NCI-H1417 treated with DMSO at 0.1 percent for 48 hours (cell line): ENCODE data around the gene EGFLAM.
"Not testable (repeated sequence)": the region's sequence is repeated elsewhere in the genome, so short reads cannot be mapped to it uniquely, and the experiment has no call there.

Source experiments
- DNase-seq: peaks from one replicate; lab custom pipeline; 2025; lab: John Stamatoyannopoulos, UW

The EGFLAM gene

DNA sequence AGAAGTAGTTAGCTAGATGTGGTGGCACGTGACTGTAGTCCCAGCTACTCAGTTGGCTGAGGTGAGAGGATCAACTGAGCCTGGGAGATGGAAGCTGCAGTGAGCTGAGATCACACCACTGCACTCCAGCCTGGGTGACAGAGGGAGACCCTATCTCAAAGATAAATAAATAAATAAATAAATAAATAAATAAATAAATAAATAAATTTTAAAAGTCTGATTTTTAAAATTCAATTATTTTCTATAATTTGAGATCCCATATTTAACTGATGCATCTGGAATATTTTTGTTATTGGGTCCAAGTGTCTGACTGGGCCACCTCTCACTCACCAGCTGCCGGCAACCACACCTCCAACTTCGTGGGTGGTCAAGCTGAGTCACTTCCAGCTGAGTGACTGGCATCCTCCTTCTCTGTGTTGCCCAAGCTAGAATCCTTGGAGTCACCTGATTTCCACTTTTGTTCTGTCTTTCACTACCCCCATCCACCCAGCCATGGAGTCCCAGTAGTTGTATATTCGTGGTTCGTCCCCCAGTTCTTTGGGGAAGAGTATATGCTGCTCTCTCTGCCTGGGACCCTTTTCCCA lies 70.9 kb downstream of the EGFLAM start:
- no peak for DNase-seq

DNA sequence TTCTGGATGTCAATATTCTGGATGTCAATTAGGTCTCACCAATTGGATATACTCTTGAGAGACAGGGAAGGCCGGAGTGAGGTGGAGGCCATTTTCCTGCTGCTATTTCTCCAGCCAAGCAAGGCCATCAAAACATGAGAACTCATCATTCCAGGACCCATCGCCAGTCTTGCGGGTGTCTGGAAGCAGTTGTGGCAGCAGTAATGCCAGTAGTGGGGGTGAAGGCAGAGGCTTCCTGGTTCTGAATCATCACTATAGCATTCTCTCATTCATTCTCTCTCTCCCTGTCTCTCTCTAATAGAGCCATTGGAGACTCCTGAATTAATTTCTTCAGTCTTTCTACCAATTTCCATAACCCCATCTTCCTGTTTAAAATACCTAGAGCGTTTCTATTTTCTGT lies 71.8 kb downstream of the EGFLAM start:
- DNase-seq, result no peak

DNA sequence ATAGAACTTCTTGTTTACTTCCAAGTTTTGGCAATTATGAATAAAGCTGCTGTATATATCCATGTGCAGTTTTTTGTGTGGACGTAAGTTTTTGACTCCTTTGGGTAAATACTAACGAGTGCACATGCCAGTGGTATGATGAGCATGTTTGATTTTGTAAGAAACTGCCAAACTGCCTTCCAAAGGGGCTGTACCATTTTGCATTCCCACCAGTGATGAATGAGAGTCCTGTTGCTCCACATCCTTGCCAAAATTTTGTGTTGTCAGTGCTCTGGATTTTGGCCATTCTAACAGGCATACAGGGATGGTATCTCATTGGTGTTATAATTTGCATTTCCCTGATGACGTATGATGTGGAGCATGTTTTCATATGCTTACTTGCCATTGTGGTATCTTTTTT lies 73.5 kb downstream of the EGFLAM start:
- DNase-seq, result no peak

DNA sequence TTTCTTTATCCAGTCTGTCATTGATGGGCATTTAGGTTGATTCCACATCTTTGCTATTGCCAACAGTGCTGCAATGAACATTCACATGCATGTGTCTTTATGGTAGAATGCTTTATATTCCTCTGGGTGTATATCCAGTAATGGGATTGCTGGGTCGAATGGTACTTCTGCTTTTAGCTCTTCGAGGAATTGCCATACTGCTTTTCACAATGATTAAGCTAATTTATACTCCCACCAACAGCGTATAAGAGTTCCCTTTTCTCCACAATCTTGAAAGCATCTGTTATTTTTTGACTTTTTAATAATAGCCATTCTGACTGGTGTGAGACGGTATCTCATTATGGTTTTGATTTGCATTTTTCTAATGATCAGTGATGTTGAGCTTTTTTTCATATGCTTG lies 74.8 kb downstream of the EGFLAM start:
- DNase-seq, result not testable (repeated sequence)

DNA sequence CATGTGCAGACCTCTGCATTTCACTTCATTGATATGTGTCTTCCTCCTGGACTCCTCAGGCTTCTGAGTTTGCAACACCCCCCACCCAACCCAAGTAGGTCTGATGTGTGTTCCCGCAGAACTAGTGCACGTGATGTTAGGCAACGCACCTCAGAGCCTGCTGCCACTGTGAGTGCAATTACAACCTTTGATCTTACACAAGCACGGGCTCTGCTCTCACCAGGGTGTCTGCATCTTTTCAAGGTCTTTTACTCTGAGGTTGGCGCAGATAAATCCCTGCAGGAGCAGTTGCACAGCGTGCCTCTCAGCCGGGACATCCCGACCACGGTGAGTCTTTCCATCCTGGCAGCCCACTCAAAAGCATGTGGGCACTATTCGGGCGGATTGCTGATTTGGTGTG lies 80.1 kb downstream of the EGFLAM start:
- DNase-seq, result no peak

DNA sequence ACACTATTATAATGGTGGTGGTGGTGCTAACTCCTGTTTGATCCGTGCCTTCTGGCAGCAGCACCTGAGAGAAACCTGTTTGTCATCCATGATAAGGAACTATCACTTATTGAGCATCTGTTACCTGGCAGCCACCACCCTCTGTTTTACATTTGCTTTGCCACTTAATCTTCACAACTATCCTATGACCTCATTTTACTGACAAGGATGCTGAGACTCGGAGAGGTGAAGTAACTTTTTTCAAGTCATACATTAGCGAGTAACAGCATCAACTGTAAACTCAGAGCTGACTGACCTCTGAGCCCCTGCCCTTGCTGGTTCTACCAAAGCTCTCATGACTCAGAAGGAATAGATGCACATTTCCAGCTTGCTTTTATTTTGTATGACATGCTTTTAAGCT lies 81.1 kb downstream of the EGFLAM start:
- DNase-seq, result no peak

DNA sequence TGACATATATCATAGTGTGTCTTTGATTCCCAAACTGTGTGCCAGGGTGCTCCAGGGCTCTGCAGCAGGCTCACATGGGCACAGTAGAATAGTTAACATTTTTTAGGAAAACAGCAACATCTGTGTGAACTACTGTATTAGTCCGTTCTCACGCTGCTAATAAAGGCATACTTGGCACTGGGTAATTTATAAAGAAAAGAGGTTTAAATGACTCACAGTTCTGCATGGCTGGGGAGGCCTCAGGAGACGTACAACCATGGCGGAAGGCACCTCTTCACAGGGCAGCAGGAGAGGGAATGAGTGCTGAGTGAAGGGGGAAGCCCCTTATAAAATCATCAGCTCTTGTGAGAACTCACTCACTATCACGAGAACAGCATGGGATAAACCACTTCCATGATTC lies 82.7 kb downstream of the EGFLAM start:
- DNase-seq, result no peak

DNA sequence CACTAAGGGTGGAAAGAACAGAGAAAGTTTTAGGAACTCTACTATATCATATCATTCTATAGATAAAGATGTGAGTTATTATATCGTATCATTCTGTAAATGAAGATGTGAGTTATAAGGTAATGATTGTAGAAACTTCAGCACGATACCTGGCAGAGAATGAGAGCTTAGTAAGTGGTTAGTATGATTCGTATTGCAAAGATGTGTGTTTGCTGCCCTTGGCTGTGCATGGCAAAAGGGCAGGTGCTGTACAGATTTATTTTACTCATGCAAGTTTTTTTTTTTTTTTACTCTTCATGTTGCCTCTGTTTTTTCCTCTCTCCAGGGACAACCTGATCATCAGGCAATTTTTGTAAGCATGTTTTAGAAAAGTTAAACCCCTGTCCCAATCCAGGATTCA lies 83.3 kb downstream of the EGFLAM start:
- no peak for DNase-seq

DNA sequence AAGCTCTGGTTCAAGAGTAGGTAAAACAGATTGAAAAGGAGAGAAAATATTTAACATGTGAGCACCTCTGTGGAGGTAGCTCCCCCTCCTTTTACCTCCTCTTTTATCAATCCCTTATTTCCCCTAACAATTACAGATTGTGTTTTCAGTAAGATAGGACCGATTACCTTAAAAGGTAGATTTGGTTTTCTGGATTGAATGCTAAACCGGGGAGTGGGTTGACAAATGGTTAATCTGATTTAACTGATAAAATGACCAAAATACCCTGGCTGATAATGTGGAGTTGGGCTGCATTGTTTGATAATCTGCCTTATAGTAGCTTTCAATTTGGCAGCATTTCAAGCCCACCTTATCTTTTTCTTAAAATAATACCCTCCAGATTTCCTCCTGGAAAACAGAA lies 83.9 kb downstream of the EGFLAM start:
- DNase-seq, result no peak

DNA sequence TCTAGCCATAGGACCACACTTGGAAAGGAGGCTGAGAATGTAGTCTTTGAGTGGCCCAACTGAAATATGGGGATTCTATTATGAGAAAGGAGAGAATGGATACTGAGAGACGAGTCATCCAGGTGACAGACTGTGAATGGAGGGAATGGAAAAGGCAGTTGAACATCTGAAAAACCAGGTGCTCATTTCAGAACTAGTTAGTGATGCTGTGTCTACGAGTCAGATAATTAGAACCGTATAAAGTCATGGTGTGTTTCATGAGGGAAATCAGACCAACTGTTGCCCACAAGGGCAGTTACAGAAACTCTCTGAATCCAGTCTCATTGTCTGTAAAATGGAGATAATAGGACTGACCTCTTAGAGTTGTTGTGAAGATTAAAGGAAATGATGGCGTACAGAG lies 86.5 kb downstream of the EGFLAM start:
- no peak for DNase-seq

DNA sequence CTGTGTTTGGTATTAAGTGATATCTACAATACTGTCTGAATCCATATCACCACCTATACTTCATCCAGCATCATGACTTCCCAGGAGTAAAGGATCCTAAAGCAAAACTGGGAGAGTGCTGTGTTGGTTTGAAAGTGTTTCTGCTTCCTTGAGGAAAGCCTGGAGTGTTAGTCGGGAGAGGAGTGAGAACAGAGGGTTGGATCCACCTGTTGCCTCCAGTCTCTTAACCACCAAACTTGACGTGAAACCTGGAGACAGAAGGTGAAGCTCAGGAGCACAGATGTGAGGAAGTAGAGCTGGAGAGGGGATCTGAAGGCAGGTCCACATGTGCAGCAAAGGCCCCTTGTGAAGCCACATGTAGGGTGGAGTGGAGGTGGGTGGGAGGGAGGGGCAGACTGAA lies 88.2 kb downstream of the EGFLAM start:
- DNase-seq, result no peak

DNA sequence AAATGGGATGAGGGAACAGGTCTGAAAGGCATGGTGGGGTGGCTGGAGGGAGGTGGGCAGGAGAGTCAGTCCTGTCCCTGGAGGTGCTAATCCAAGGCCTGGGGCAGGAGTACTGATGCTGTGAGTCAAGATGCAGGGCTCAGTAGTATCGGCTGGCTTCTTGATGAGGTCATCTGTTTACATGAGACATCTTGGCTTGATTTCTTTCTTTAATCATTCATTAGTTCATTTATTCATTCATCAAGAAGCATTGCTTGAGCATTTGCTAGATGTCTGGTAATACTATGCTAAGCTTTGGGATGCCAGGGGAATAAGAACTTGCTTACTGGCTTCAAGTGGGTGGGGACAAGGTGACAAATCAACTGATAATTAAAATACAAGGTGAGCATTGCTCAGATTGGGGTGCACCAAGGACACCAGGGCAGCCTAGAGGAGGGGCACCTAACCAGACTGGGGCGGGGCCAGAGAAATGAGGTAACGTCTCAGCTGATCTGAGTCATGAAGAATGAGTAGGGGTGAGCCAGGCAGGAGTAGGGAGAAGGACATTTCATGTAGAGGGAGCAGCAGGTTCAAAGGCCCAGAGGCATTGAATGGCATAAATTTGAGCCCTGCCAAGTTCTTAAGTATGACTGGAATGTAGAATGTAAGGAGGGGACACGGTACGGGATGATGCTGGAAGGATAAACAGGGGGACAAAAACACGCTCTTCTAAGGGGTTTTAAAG lies 88.8 kb downstream of the EGFLAM start:
- no peak for DNase-seq

DNA sequence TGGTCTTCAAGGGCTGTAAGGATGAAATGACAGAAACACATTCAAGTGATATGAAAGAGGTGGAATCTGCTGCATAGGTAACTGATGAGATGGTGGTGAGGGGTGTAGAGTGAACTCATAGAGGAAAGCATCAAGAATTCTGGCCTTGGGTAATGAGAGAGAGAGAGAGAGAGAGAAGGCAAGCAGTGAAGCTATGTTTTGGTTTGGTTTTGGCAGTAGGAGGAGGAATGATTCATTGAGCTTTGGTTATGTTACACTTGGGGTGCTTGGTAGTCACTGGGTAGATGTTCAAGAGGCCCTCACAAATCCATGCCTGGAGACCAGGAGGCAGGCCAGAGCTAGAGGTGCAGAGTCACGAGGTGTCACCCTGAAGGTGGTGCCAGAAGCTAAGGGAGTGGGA lies 89.5 kb downstream of the EGFLAM start:
- no peak for DNase-seq

DNA sequence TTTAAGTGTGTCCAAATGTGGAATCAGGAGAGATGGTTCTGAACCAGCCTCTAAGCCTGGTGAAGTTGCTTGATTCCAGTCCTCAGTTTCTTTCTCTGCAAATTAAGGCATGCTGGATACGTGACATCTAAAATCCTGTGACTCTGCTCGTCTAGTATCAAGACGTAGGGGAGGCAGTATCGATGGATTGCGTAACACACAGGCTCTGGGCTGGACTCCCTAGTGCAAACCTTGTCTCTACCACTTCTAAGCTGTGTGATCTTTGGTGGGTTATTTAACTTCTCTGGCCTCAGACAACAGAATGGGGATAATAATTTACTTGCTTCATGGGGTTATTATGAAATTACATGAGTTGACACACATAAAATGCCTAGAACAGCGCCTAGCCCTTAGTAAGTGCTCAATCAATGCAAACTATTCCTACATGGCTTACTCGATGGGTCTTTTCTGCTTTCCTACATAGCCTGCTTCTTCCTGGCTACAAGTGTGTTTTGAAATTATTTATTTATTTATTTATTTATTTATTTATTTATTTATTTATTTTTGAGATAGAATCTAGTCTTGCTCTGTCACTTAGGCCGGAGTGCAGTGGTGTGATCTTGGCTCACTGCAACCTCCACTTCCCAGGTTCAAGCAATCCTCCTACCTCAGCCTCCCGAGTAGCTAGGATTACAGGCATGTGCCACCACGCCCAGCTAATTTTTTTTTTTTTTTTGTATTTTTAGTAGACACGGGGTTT lies 102.1 kb downstream of the EGFLAM start:
- no peak for DNase-seq

DNA sequence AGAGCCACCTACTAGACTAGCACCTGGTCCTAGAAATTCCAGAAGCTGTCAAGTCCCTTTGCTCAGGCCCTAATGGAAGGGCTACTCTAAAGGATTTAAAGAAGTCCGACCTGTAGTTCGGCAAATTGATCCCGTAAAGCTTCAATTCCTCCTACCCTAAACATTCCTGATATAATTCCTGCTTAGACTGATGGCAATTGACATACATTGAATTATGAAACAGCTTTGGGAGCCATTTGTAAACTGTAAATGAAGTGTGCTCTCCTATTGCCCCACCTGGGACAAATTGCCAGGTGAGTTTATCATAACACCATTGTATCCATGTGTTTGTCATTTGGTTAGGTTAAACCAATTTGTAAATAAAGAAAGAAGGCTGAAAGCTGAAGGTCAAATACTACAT lies 104.4 kb downstream of the EGFLAM start:
- DNase-seq, result no peak

DNA sequence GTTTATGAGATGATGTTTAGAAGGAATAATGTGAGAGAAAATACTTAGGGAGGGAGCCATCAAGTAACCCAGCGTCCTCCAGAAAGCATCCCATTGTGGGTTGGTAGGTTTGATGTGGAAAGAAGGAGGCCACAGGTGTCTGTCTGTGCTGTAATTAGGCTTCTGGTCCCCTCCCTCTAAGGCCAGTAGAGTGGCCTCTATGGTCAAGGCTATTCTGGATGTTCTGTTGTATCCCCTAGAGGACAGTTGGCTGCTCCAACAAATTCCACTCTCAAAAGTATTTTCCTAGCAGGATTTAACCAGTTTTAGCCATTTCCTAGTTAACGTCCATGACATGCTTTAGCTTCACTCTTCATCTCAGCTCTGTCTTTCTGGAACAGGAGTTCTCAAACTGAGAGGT lies 106.5 kb downstream of the EGFLAM start:
- no peak for DNase-seq

DNA sequence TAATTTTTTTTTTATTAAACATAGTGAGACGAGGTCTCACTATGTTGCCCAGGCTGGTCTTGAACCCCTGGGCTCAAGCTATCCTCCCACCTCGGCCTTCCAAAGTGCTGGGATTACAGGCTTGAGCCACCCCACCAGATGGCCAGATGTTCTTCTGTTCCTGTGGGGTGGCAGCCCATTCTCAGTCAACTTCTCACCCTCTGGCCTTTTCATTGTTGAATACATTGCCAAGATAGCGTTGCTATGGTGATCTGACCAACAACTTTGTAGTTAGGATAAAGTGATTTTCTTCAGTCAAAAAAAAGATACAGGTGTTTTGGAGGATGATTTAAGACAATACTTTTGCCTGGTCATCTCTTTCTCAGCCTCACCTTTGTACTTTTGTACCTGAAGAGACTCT lies 109.1 kb downstream of the EGFLAM start:
- DNase-seq, result no peak

DNA sequence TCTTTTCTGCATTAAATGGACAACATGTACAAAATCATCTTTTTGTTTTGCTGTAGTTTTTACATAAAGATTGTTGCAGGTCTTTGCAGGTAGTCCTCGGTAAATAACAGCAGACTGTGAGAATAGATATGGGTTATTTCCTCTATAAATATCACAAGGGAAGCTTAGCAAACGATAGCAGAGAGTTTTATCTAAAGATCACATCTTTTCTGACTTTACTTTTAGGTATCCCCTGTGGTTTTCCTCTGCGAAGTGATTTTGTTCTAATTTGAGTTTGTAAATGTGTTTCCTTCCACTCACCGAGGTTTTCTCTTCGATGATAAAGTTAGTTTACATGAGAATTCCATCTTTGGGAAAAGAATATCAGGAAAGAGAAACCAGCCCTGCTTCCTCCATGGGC lies 109.6 kb downstream of the EGFLAM start:
- DNase-seq, result no peak

DNA sequence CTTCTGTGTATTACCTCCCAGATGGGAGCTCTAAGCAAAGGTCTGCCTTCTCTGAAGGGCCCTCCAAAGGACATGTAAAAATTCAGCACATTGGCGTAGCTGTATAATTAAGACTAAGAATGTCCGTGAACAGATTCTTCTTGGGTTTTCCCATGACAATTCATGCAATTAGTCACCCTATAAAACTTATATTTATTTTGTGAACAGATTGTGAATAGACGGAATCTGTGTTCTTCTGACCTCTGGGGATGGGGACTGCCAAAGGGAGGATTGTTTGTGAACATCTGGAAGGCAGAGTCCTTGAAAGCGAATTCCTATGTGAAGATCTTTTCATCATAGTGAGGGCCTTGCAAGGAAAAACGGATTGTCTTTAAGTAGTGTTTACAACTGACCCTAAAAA lies 111.3 kb downstream of the EGFLAM start:
- DNase-seq, result no peak

DNA sequence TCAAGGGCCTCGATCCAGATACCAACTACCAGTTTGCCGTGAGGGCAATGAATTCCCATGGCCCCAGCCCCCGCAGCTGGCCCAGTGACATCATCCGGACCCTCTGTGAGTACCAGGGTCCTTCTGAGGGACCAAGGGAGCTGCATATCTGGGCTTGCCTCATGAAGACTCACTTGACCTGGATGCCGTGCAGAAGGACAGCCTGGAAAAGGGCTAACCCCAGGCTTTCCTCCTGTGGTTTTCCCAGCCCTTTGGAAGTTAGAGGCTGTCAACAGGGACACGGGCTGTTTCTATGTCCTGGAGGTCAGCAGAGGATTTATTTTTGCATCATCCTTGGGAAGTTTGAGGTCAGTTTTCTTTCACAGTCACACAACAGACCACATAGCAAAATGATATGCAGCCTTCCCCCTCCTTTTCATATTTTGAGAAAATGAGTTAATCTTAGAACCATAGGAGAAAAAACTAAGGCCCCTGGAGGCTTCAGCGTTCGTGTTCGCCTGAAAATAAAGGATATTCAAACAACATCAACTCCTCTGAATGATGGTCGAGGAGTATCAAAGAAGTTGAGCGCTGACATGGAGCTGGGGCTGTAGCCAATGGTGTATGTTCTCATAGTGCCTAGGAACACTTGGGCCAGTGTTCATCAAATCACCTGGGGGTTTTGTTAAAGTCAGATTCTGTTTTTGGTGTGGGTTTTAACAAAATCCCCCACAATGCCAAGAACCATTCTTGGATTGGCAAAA lies 112.2 kb downstream of the EGFLAM start:
- no peak for DNase-seq

DNA sequence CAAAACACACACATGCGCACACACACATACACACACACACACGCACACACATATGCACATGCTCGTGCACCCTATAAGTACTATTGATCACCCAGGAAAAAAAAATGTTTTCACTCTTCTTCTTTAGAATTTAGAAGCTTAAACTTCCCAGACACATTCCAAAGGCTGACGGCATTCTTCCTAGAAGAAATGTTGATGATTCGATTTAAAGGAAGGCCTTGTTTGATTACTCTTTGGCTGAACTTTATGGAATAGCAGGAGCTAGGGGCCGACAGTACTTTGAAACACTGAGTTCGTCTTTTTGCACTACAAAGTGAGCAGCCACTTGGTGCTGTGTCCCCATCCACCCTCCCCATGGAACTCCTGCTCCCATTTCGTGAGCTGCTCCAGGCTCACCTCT lies 113.2 kb downstream of the EGFLAM start:
- DNase-seq, result no peak

DNA sequence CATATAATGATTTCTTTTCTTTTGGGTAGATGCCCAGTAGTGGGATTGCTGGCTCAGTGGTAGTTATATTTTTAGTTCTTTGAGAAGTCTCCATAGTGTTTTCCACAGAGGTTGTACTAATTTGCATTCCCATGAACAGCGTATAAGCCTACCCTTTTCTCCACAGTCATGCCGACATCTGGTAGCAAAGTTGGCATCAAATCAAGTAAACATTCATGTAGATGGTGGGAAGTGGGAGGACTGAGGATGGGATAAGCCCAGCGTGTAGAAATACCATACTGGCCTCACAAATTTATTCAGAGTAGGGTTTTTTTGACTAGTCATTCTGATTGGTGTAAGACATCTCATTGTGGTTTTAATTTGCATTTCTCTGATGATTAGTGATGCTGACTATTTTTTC lies 115.4 kb downstream of the EGFLAM start:
- no peak for DNase-seq

DNA sequence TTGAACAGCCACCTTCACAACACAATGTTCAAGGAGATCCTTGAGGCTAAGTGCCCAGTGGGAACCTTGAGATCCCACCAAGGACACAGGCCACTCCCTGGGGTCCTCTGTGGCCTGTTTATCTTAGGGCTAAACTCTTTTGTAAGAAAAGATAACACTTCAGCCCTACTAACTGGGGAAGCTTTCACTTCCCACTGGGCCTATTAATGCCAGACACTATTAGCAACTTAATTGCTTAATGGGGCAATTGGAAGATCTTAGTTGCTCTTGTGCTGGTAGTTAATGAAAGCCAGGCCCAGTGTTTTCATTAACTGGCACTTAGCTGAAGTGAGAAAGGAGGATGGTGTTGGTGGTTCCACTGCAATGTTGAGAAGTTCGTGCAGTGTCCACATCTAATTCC lies 117.1 kb downstream of the EGFLAM start:
- DNase-seq, result no peak
